H1 (cell line): ENCODE data around the gene DOCK9. TPM values are rescaled to one million over a fixed set of nuclear protein-coding genes. Genes with fewer than 3 reads are reported as not detected.

ENCODE experiments used
- CTCF ChIA-PET: fragments of 300-600 bp; sonication (Branson Sonifier 250); formaldehyde crosslinking; loops from one replicate; lab custom pipeline; 2021; ENCODE audit not compliant: partially characterized antibody; lab: Charles Lee
- POLR2A ChIA-PET: fragments of 300-600 bp; sonication (Branson Sonifier 250); formaldehyde crosslinking; loops from one replicate; lab custom pipeline; 2021; ENCODE audit warnings: inconsistent platforms; ENCODE audit not compliant: partially characterized antibody; lab: Charles Lee
- DNase-seq, 2 experiments: peaks; one replicate each; pipeline versions ENCODE4 v3.0.0 to v3.0.0-alpha.2; 2010 to 2022; ENCODE audit warnings: low spot score in 2 of 2, low read depth in 1 of 2, mixed read lengths in 1 of 2
- FAIRE-seq: peaks from 2 replicates; lab custom pipeline; 2011; peaks lifted over from hg19 to GRCh38; lab: Jason Lieb, UNC
- H2AFZ ChIP-seq: 2 replicates; pipeline ENCODE4 v1.8.1; 2012; ENCODE audit warnings: low read length, inconsistent platforms
- H2AK5ac ChIP-seq: 2 replicates; pipeline ENCODE4 v1.6.1; 2013; ENCODE audit warnings: low read depth, low read length
- H2BK120ac ChIP-seq: replicated peaks from 2 replicates; pipeline ENCODE3; 2013; ENCODE audit warnings: low read depth, low read length, inconsistent platforms
- H2BK12ac ChIP-seq: 2 replicates; pipeline ENCODE4 v1.6.1; 2013; ENCODE audit warnings: low read depth, low read length
- H2BK15ac ChIP-seq: 2 replicates; pipeline ENCODE4 v1.6.1; 2013; ENCODE audit warnings: low read length
- H2BK20ac ChIP-seq: 2 replicates; pipeline ENCODE4 v1.6.1; 2013; ENCODE audit warnings: low read length
- H2BK5ac ChIP-seq: 2 replicates; pipeline ENCODE4 v1.6.1; 2013; ENCODE audit warnings: low read depth, low read length
- H3K14ac ChIP-seq: 2 replicates; pipeline ENCODE4 v1.6.1; 2013; ENCODE audit warnings: inconsistent platforms; ENCODE audit not compliant: insufficient read length
- H3K18ac ChIP-seq: 2 replicates; pipeline ENCODE4 v1.6.1; 2013; ENCODE audit warnings: low read length; ENCODE audit errors: extremely low read depth
- H3K23ac ChIP-seq: 2 replicates; pipeline ENCODE4 v1.6.1; 2013; ENCODE audit warnings: inconsistent platforms; ENCODE audit not compliant: insufficient read length
- H3K23me2 ChIP-seq: 2 replicates; pipeline ENCODE4 v1.6.1; 2013; ENCODE audit warnings: low read depth, low read length
- H3K27ac ChIP-seq: 2 replicates; pipeline ENCODE4 v1.6.1; 2011; ENCODE audit warnings: low read depth, low read length, inconsistent platforms
- H3K27me3 ChIP-seq, 4 experiments: replicated peaks in 1 of 4; 1 replicate in 1 of 4; 2 replicates in 3 of 4; pipeline versions ENCODE4 v1.6.1 to v1.8.1; 2011 to 2013; ENCODE audit warnings: low read length in 3 of 4, mild to moderate bottlenecking in 3 of 4, inconsistent platforms in 2 of 4, mixed read lengths in 2 of 4, moderate library complexity in 1 of 4; ENCODE audit not compliant: control insufficient read depth in 3 of 4, insufficient read depth in 3 of 4; ENCODE audit errors: extremely low read depth in 1 of 4
- H3K36me3 ChIP-seq, 4 experiments: 2 replicates each; pipeline versions ENCODE4 v1.6.1 to v1.8.1; 2011 to 2013; ENCODE audit warnings: mild to moderate bottlenecking in 4 of 4, low read length in 3 of 4, moderate library complexity in 2 of 4, control low read depth in 1 of 4, inconsistent platforms in 1 of 4; ENCODE audit not compliant: insufficient read depth in 4 of 4, control insufficient read depth in 2 of 4
- H3K4ac ChIP-seq: replicated peaks from 2 replicates; pipeline ENCODE3; 2013; ENCODE audit warnings: low read length, low read depth, mixed read lengths, inconsistent platforms; ENCODE audit not compliant: insufficient read length
- H3K4me1 ChIP-seq, 4 experiments: replicated peaks in 1 of 4; 1 replicate in 1 of 4; 2 replicates in 3 of 4; pipeline versions ENCODE4 v1.6.1 to v1.8.1; 2011 to 2013; ENCODE audit warnings: low read length in 3 of 4, inconsistent platforms in 2 of 4, mixed read lengths in 1 of 4; ENCODE audit not compliant: insufficient read depth in 4 of 4, control insufficient read depth in 3 of 4
- H3K4me2 ChIP-seq, 2 experiments: 2 replicates each; pipeline versions ENCODE4 v1.6.1 to v1.8.1; 2011 to 2013; ENCODE audit warnings: low read depth in 2 of 2, low read length in 2 of 2, control low read depth in 1 of 2, inconsistent platforms in 1 of 2, mild to moderate bottlenecking in 1 of 2; ENCODE audit not compliant: insufficient read depth in 1 of 2
- H3K4me3 ChIP-seq, 4 experiments: fragments of 200-600, 300-600 bp in 1 of 4; sonication (generic), shearing (Covaris generic), sonication (Bioruptor Twin) in 1 of 4; 2 replicates each; pipeline versions ENCODE4 v1.5.1 to v1.8.1; 2011 to 2016; ENCODE audit warnings: low read length in 4 of 4, low read depth in 3 of 4, control low read depth in 2 of 4, inconsistent platforms in 2 of 4, mild to moderate bottlenecking in 2 of 4, mixed read lengths in 1 of 4, moderate library complexity in 1 of 4; ENCODE audit not compliant: insufficient read depth in 2 of 4; ENCODE audit errors: extremely low read depth in 1 of 4
- H3K56ac ChIP-seq: replicated peaks from 2 replicates; pipeline ENCODE3; 2013; ENCODE audit warnings: low read depth, mild to moderate bottlenecking, mixed read lengths, low read length, inconsistent platforms; ENCODE audit not compliant: insufficient read length
- H3K79me1 ChIP-seq: 2 replicates; pipeline ENCODE4 v1.6.1; 2013; ENCODE audit warnings: low read depth, low read length, control low read depth
- H3K79me2 ChIP-seq, 2 experiments: 2 replicates each; pipeline versions ENCODE4 v1.6.1 to v1.8.1; 2012 to 2013; ENCODE audit warnings: low read length in 2 of 2, mild to moderate bottlenecking in 2 of 2, inconsistent platforms in 1 of 2; ENCODE audit not compliant: insufficient read depth in 2 of 2, control insufficient read depth in 1 of 2
- H3K9ac ChIP-seq, 4 experiments: replicated peaks in 1 of 4; 1 replicate in 1 of 4; 2 replicates in 3 of 4; pipeline versions ENCODE4 v1.6.1 to v1.8.1; 2011 to 2013; ENCODE audit warnings: low read depth in 3 of 4, low read length in 3 of 4, control low read depth in 2 of 4, mild to moderate bottlenecking in 2 of 4, moderate library complexity in 2 of 4, inconsistent platforms in 1 of 4; ENCODE audit errors: extremely low read depth in 1 of 4
- H3K9me3 ChIP-seq, 2 experiments: 2 replicates each; pipeline versions ENCODE4 v1.6.1 to v1.8.1; 2012 to 2013; ENCODE audit warnings: mild to moderate bottlenecking in 2 of 2, moderate library complexity in 2 of 2, control low read depth in 1 of 2, inconsistent platforms in 1 of 2, low read depth in 1 of 2, low read length in 1 of 2, mixed read lengths in 1 of 2; ENCODE audit not compliant: insufficient read depth in 2 of 2
- H4K20me1 ChIP-seq, 2 experiments: replicated peaks in 1 of 2; 2 replicates each; pipeline versions ENCODE3 to v1.8.1; 2011 to 2013; ENCODE audit warnings: inconsistent platforms in 2 of 2, low read length in 2 of 2, mild to moderate bottlenecking in 1 of 2; ENCODE audit not compliant: insufficient read depth in 2 of 2, control insufficient read depth in 1 of 2
- H4K5ac ChIP-seq: 2 replicates; pipeline ENCODE4 v1.6.1; 2013; ENCODE audit warnings: low read length, low read depth, mixed read lengths, inconsistent platforms; ENCODE audit not compliant: insufficient read length
- H4K8ac ChIP-seq: 2 replicates; pipeline ENCODE4 v1.8.0; 2013; ENCODE audit warnings: mild to moderate bottlenecking, moderate library complexity, low read length, inconsistent platforms; ENCODE audit not compliant: insufficient read depth; ENCODE audit errors: extremely low read depth
- H4K91ac ChIP-seq: replicated peaks from 2 replicates; pipeline ENCODE3; 2013; ENCODE audit warnings: low read length, mixed read lengths, inconsistent platforms; ENCODE audit not compliant: insufficient read length
- BRCA1 ChIP-seq: IDR thresholded peaks from 2 replicates; pipeline ENCODE4 v1.6.1; 2012; ENCODE audit warnings: low read depth, low read length, improper control_type of control experiment
- HDAC6 ChIP-seq: IDR thresholded peaks from one replicate; pipeline ENCODE4 v1.7.1; 2012; ENCODE audit warnings: low read depth, mild to moderate bottlenecking, inconsistent platforms, low read length, moderate library complexity
- TAF7 ChIP-seq: optimal IDR thresholded peaks from 2 replicates; pipeline ENCODE3; 2011; ENCODE audit warnings: low read depth, mild to moderate bottlenecking, inconsistent platforms, low read length, moderate library complexity, borderline replicate concordance
- TEAD4 ChIP-seq: IDR thresholded peaks from 2 replicates; pipeline ENCODE4 v1.6.1; 2012; ENCODE audit warnings: low read depth, low read length, inconsistent platforms, mixed read lengths
- WGBS, 2 experiments: shearing (Covaris generic) in 1 of 2; methylation state at CpG; one replicate each; pipeline versions ENCODE4 v1.1.6 to v1.1.7; 2013 to 2015; ENCODE audit warnings: low lambda C conversion rate in 2 of 2, mixed read lengths in 2 of 2, inconsistent platforms in 1 of 2, low coverage in 1 of 2, missing lambda C conversion rate in 1 of 2; ENCODE audit not compliant: insufficient replicate concordance in 2 of 2, insufficient coverage in 1 of 2, insufficient read length in 1 of 2; ENCODE audit errors: extremely low coverage in 1 of 2, missing lambda C conversion rate in 1 of 2; 5-methylcytosine and 5-hydroxymethylcytosine counted together
- polyA plus RNA-seq, 7 experiments: library from polyadenylated mRNA; depleted of rRNA in 3 of 7; stranded (reverse) in 5 of 7; unstranded in 2 of 7; fragments of >200 nt in 5 of 7; fragments of 200-250 nt in 2 of 7; gene quantifications; 1 replicate in 5 of 7; 2 replicates in 1 of 7; 4 replicates in 1 of 7; pipeline versions ENCODE4 v1.2.1 to v1.2.3, GENCODE V29; 2011 to 2013; ENCODE audit warnings: missing spikeins in 2 of 7, mixed read lengths in 2 of 7
- total RNA-seq: library from RNA; stranded (reverse); fragmentation: NEBNext Ultra II Directional; extraction: Animal tissue kit (Norgen Biotek cat#: 25700); gene quantifications from 2 replicates; pipeline ENCODE4 v1.2.1, GENCODE V29; 2021

DOCK9 gene
- total and polyA plus RNA-seq, 2 of the 8 experiments (the other 6 are each of a cell fraction or from before 2014, with no cell fraction given), result 21.6 to 31.5 TPM

- Histone ChIP-seq H2BK120ac (no peak overlapping the region), H3K4me3 (no peak overlapping the region), H2BK12ac (no peak overlapping the region), H2BK5ac (no peak overlapping the region), H3K79me2 (no peaks in the 10 kb centered on the region), H3K4ac (no peak overlapping the region), H3K27me3 (no peaks in the 10 kb centered on the region), H3K23me2 (no peaks in the 10 kb centered on the region), H2BK20ac (no peak overlapping the region), H3K18ac (no peak overlapping the region), H4K91ac (no peak overlapping the region), H3K79me1 (no peaks in the 10 kb centered on the region), H3K36me3 (no peaks in the 10 kb centered on the region), H3K56ac (no peak overlapping the region), H3K27ac (no peak overlapping the region), H2AK5ac (no peak overlapping the region; the same call in 1 of the 2 replicates), H3K9me3 (no peaks in the 10 kb centered on the region), H2AFZ (no peak overlapping the region), H3K4me2 (no peak overlapping the region), H3K9ac (no peak overlapping the region), H4K5ac (no peak overlapping the region), H2BK15ac (no peak overlapping the region), H3K14ac (no peak overlapping the region), H4K20me1 (no peaks in the 10 kb centered on the region), H3K4me1 (no peaks in the 10 kb centered on the region), H4K8ac (no peak overlapping the region), H3K23ac (no peak overlapping the region)
- no peak for DNase-seq
- WGBS, 2 experiments, result 92% methylated on average over 7 of the region's 7 CpGs; no CpG with 5 or more reads in 1 of the 2 experiments
- TF ChIP-seq HDAC6 (no peak), BRCA1 (no peak), TAF7 (no peak), TEAD4 (no peak)
- CTCF ChIA-PET, result interaction anchor here (0.7 to 1.2 kb wide), 3 partner anchors 167 to 420 kb away, joined by 3 to 4 read pairs (median 3); no protein-coding TSS in a partner anchor
- POLR2A ChIA-PET, result no interaction called here
- no peak for FAIRE-seq
Observed at GRCh38 chr13:98845742-98846141, 132.1 kb downstream of the DOCK9 start.
